ENCODE results near the gene CCDC169.
"Not testable (repeated sequence)": the region's sequence is repeated elsewhere in the genome, so short reads cannot be mapped to it uniquely, and the experiment has no call there.

Gene CCDC169

DNA sequence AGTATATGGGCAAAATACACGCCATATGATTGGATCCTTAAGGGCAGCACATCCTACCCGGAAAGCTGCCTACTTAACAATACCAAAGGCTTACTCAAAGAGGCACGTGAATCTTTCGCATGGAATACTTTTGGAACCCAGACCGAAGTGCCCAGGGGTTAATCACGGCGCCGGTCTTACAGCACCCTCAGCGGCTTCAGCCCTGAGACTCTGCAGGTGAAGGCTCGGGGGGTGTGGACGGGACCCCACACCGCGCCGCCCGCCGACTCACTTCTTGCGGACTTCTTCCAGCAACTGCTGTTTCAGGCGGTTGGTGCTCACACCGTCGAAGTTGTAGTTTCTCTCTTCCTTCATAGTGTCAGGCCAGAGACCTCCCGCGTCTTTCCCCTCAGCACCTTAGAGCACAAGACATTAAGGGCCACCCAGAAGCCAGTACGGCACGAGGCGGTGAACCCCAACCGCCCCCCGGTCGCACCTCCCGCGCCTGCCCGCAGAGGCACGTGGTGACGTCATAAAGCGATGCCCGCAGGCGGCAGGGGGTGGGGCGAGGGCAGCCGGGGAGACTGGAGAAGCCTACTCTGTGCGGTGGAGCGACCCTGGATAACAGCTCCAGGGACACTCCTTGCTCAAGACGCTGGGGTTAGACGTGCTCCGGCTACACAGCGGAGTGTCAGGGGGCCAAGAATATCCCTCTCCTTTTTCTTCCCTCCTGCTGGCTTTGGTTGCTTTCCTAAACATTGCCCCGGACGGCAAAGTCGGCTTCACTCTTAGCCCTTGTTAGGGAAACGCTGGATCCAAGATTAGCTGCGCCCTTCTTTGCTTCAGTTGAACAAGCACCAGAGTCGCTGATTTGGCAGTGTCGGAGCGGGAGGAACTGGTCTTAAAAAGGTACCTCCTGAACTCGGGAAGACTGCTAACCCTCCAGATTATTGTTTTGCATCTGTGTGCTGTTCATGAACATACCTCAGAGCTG, at the start of gene CCDC169:
TSS of gene CCDC169 (minus strand) at position 449 of the 973 bp plus-strand sequence. CDS start at position 354, 95 bp downstream.
- peak; percentile 79 for DNase-seq

DNA sequence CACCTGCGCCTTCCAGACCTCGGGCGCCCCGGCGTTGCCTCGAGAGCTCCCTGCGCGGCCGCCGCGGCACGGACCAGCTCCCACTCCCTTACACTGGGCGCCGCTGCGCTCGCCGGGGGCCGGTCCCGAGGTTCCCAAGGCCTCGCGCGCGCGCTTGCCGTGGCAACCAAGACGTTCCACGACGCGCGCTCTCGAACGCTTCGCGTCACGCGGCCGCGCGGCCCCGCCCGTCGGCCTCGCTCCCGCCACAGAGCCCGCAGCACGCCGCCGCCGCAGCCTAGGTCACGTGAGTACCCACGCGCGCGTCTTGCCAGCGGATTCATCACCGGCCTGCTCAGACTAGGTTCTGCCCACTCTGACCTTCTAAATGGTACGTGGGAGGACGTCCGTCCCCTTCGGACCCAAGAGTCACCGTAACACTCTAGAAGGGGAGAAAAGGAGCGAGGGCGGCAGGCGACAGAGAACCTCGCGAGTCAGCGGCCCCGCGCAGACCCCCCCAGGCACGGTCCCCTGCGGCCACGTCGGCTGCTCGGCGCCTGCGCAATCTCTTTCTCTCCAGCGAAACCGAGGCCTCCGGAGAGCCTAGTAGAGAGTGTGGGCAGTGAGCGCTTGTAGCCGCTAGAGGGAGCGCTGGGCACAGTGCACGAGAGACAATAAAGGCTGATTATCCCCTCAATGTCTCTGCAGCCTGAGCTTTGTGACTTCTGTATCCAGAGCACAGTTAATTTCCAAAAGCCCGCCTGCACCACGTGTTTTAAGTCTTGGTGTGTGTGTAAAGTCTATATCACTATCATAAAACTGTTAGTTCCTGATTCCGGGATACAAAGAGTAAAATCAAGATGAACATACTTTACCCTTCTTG, 48.8 kb upstream of the CCDC169 start, which contains the start of gene SPART:
TSS of gene SPART (minus strand) at position 173 of the 862 bp plus-strand sequence. CDS start 10,564 bp downstream, outside the sequence.
- DNase-seq, result peak; percentile 91

DNA sequence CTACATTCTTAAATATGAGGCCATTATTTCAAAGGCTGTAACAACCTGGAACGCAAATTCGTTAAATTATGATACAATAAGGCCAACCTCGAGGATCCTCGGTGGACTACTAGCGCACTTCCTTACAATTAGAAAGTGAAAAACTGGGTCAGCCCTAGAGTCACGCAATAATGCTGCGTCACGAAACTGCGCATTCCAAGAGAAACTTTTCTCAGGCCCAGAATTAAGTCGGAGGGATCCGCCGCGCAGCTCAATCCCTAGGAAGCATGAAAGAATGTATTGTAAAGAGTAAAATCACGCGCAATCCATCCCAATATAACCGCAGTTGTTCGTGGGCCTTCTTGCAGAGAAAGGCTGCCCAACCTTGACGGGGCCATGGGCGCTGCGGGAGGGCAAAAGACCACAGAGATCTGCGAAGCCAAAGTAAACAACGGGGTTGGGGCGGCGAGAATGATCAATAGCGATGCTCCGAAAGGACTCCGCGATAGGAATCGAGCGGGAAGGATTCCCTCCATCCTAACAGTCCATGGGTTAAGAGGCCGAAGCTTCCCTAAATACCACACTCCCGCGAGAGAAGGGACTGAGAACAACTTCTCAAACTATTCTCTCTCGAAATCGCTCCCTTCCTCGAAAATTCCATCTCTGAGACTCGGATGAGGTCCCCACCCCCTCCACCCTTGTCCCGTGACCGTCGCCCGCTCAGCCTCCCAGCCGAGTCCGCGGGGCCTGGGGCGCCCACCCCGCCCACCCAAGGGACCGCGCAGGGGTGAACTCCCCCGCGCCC, 48.0 kb upstream of the CCDC169 start:
- DNase-seq, result peak; percentile 45

- peak; percentile 6 for DNase-seq
Observed at GRCh38 chr13:36344886-36345437, 47.3 kb upstream of the CCDC169 start.

DNA sequence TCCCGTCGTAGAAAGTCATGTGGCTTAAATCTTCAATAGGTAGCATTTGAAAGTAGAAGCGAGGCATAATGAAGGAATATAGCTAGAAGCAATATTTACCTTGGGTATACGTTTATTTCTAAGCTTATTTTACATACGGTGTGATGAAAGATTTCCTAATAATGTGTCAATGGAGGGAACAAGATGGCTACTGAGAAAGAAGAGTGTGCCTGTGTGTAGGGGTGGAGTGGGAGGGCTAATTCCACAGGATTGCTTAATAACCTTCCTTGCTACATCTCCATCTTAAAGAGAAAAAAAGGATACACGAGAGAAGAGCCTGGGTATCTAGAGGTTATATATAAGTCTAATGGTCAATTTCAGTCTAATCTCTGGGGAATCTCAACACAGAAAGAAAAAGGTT, 46.6 kb upstream of the CCDC169 start:
- DNase-seq, result no peak

GRCh38 chr13:36343766-36344165, 46.2 kb upstream of the CCDC169 start:
- DNase-seq, result no peak

GRCh38 chr13:36342715-36343114, 45.1 kb upstream of the CCDC169 start:
- no peak for DNase-seq

- DNase-seq, result no peak
Observed at GRCh38 chr13:36341718-36342117, 44.1 kb upstream of the CCDC169 start.

DNA sequence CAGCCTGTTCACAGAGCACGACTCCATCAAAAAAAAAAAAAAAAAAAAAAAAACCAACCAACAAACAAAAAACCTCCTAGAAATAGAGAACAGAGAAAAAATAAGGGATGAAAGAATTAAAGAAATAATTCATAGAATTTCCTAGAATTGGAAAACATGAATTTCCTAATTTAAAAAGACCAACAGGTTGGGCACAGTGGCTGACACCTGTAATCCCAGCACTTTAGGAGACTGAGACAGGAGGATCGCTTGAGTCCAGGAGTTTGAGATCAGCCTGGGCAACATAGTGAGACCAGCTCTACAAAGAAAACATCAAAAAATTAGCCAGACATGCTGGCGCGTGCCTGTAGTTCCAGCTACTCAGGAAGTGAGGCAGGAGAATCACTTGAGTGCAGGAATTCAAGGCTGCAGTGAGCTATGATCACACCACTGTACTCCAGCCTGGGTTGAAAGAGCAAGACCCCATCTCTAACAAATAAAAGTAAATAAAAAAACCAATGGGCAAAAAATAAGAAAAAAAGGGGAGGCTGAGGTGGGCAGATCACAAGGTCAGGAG, 42.1 kb upstream of the CCDC169 start:
- no peak for DNase-seq

GRCh38 chr13:36337938-36338641, 40.5 kb upstream of the CCDC169 start:
- DNase-seq, result no peak

DNA sequence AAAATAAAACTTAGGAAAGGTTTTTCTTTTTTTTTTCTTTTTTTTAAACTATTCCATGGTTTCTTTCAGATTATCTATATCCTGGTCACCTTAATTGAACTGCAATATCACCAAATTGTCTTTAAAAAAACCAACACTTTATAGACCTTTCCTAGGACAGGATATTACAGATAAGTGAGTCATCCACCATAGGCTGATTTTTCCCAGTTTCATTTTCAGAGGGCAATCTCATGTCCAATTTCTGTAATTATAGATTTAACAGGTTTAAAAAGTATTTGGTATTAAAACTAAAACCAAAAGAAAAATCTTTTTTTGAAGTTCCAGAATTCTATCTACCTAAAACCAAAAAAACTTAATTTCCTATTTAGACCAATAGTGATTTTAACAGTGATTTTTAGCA, 35.4 kb upstream of the CCDC169 start:
- DNase-seq, result no peak

DNA sequence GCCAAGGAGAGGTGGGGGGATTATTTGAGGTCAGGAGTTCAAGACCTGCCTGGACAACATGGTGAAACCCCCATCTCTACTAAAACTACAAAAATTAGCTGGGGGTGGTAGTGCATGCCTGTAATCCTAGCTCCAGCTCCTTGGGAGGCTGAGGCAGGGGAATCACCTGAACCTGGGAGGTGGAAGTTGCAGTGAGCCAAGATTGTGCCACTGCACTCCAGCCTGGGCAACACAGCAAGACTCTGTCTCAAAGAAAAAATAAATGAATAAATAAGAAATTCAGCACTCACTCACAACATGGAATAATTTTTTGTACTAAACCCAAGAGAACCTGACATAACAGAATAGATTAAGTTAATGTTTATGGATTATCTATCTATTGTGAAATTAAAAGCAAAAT, 34.6 kb upstream of the CCDC169 start:
- DNase-seq, result not testable (repeated sequence)

DNA sequence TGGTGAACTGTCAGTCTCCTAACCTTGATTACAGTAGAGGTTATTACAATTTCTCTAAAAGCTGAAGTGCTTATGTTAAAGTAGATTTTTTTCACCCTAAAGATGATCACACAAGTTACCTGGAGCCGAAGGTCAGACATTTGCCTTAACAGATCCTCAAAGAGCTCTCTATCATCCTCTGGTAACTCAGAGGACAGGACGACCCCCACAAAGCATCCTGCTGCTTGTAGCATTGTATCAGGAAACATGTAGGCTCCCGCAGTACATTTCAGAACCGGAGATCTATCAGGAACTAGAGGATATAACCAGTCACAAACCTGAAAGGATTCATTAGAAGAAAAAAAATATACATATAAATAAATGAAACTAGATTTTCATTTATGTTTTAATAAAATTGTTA, 33.7 kb upstream of the CCDC169 start:
- no peak for DNase-seq

DNA sequence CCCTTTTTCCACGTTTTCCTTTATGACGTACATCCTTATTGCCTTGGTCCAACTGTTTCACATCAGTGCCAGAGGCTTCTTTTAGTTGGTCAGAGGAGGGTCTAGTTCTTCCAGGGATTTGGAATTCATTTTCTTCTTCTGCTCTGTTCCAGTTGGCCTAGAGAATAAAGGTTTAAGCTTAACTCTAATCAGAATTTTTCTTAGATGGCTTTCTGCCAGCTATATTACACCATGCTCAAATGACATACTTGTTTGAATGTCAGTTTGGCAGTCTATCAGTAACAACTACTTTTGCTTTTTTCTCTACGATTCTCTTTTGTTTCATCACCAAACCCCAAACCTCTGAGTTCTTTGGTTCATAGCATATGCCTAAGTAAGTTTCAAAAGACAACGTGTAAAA, 31.7 kb upstream of the CCDC169 start:
- no peak for DNase-seq

DNA sequence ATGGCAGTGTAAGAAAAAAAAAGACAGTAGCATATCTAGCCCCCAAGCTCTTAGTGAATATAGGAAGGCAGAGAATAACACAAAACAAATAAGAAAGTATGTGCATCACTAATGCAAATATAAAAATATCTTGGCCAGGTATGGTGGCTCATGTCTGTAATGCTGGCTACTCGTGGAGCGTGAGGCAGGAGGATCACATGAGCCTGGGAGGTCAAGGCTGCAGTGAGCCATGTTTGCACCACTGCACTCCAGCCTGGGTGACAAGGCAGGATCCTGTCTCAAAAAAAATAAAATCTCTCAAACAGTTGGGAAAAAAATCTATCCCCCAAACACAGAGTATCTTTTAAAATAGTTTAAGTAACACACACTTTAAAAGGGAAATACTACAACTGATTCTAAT, 31.2 kb upstream of the CCDC169 start:
- no peak for DNase-seq

DNA sequence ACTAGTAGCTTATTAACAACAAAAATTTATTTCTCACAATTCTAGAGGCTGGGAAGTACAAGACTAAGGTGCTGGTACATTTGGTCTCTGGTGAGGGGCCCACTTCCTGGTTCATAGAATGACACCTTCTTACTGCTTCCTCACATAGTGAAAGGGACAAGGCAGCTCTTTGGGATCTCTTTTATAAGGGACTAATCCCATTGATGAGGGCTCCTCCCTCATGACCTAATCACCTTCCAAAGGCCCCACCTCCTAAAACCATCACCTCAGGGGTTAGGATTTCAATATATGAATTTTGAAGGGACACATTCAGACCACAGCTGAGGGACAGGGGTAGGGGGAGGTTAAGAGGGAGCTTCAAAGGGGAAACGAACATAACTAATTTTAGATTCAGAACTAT, 28.3 kb upstream of the CCDC169 start:
- no peak for DNase-seq

DNA sequence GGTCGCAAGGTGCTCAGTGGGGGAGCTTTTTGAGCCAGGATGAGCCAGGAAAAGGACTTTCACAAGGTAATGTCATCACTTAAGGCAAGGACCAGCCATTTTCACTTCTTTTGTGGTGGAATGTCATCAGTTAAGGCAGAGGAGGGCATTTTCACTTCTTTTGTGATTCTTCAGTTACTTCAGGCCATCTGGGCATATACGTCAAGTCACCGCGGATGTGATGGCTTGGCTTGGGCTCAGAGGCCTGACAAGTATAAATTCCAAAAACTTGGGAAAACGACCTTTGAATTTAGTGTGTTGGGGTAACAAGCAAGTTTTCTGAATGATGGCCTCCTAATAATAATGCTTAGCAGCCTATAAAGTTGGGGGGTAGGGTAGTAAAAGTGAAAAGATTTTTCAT, 27.3 kb upstream of the CCDC169 start:
- not testable (repeated sequence) for DNase-seq

DNA sequence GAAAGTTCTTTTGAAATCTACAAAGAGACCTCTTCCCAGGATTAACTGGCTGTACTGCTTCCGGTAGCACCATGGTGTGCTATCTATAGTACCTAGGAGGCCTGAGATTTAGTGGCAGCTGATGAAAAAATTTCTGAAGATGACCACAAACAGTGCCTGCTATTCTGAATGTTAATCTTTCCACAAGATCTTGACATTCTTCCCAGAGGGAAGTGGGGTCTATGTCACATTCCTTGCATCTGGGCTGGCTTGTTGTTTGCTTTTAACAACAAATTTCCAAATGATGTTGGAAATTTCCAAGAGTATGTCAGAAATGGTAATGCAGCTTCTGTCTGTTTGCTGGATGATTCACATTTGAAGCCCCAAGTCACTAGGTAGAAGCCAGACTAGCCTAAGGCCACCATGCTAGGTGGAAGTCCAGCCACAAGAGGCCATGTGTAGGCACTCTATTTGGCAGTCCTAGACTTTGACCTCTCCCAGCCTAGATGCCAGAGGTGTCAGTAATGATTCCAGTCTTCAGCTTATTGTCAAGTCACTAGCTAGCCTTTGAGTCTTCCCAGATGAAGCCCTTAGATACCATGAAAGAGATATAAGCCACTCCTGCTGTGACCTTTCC, 26.4 kb upstream of the CCDC169 start:
- no peak for DNase-seq

DNA sequence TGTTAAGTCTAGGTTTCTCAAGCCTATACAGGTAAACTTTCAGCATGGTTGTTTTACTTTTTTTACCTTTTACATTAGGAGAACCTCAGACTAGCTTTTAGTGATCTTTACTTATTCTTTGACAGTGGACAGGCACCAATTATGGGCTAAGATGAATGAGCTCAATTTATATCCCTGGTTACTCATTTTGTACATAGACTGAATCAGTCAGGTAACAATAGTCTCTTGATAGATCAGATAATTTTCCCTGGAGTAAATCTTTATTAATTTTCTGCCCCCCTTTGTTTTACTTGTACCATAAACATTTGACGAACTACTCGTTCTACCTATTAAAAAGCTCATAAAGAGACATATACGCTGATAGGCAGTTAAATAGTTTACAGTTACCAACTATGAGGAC, 25.8 kb upstream of the CCDC169 start:
- DNase-seq, result no peak

- DNase-seq, result not testable (repeated sequence)
Observed at GRCh38 chr13:36319793-36320192, 22.2 kb upstream of the CCDC169 start.

All from stimulated activated CD4-positive, alpha-beta T cell treated with anti-CD3 and anti-CD28 coated beads, Interleukin-15, amount 100 ng/mL, for 24 hours (primary cell).